Calu3 (cell line): Measurements from ENCODE around the gene MTUS2. TPM values are rescaled to one million over a fixed set of nuclear protein-coding genes. Genes with fewer than 3 reads are reported as not detected.

ENCODE experiments used
- BruUV-seq: library from RNA; stranded (reverse); fragments of 400-500 nt; replicated peaks from 2 replicates; lab custom pipeline; 2021; lab: Mats Ljungman, UMichigan
- CTCF ChIA-PET: fragments of 300-600 bp; sonication (Branson Sonifier 250); formaldehyde crosslinking; loops from one replicate; lab custom pipeline; 2022; ENCODE audit warnings: antibody characterized with exemption; lab: Charles Lee
- DNase-seq: peaks from one replicate; pipeline ENCODE4 v3.0.0; 2022
- H3K27ac Mint-ChIP-seq: one replicate; pipeline ENCODE4 v1.8.0; 2022; ENCODE audit warnings: mixed read lengths; ENCODE audit not compliant: unreplicated experiment
- H3K27me3 Mint-ChIP-seq: one replicate; pipeline ENCODE4 v1.8.0; 2022; ENCODE audit warnings: mixed read lengths; ENCODE audit not compliant: unreplicated experiment
- H3K36me3 Mint-ChIP-seq: one replicate; pipeline ENCODE4 v1.8.0; 2022; ENCODE audit warnings: mild to moderate bottlenecking, moderate library complexity, mixed read lengths; ENCODE audit not compliant: insufficient read depth, unreplicated experiment
- H3K4me1 Mint-ChIP-seq: one replicate; pipeline ENCODE4 v1.8.0; 2022; ENCODE audit warnings: mild to moderate bottlenecking, low read depth, mixed read lengths; ENCODE audit not compliant: unreplicated experiment
- H3K4me3 Mint-ChIP-seq: one replicate; pipeline ENCODE4 v1.8.0; 2022; ENCODE audit warnings: mild to moderate bottlenecking, low read depth, moderate library complexity, mixed read lengths; ENCODE audit not compliant: unreplicated experiment
- H3K9me3 Mint-ChIP-seq: one replicate; pipeline ENCODE4 v1.8.0; 2022; ENCODE audit warnings: low read depth, mixed read lengths; ENCODE audit not compliant: unreplicated experiment
- intact Hi-C: fragments of 100-400 bp; cut with micrococcal nuclease; formaldehyde crosslinking; loops from one replicate; pipeline ENCODE4 v1.10.0; 2022; ENCODE audit not compliant: unreplicated experiment
- total RNA-seq: library from RNA; stranded (reverse); gene quantifications from 2 replicates; pipeline ENCODE4 v1.2.3, GENCODE V29; 2022
- TF ChIP-seq, protein P1 (sequence below): fragments of 200-600 bp; IDR thresholded peaks from one replicate; pipeline ENCODE4 v1.8.0; 2022; ENCODE audit warnings: antibody characterized with exemption; ENCODE audit not compliant: unreplicated experiment

Gene MTUS2
- total RNA-seq, 1 experiment from 2014 or later: not detected

DNA sequence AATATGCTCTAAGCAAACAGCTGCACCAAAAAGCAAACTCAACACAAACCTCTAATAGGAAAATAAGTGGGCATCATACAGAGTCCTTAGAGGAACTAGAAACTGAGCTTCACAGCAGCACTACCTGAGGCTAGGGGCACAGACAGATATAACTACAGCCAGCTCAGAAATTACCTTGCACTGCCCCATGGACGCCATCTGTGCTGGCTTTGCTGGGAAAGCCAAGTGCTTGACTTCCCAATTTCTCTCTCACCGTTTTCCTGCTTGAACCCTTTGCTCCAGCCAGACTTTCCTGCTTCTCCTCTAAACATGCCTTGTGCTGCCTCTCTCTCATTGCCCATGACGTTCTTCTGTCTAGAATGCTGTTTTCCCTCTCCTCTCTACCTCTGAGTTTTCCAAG, 29.3 kb downstream of the MTUS2 start:
- BruUV-seq: no TSS peak
- H3K36me3 Mint-ChIP-seq: no peaks in the 10 kb centered on the region
- no peak overlapping the region for H3K27ac Mint-ChIP-seq
- no peak overlapping the region for H3K4me3 Mint-ChIP-seq
- TF ChIP-seq, protein P1, sequence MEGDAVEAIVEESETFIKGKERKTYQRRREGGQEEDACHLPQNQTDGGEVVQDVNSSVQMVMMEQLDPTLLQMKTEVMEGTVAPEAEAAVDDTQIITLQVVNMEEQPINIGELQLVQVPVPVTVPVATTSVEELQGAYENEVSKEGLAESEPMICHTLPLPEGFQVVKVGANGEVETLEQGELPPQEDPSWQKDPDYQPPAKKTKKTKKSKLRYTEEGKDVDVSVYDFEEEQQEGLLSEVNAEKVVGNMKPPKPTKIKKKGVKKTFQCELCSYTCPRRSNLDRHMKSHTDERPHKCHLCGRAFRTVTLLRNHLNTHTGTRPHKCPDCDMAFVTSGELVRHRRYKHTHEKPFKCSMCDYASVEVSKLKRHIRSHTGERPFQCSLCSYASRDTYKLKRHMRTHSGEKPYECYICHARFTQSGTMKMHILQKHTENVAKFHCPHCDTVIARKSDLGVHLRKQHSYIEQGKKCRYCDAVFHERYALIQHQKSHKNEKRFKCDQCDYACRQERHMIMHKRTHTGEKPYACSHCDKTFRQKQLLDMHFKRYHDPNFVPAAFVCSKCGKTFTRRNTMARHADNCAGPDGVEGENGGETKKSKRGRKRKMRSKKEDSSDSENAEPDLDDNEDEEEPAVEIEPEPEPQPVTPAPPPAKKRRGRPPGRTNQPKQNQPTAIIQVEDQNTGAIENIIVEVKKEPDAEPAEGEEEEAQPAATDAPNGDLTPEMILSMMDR: no peak
- H3K9me3 Mint-ChIP-seq: no peaks in the 10 kb centered on the region
- intact Hi-C loops: no loop called here
- no peak for DNase-seq
- H3K4me1 Mint-ChIP-seq: no peaks in the 10 kb centered on the region
- CTCF ChIA-PET: no interaction called here
- peaks cover 14% of the 10 kb centered on the region for H3K27me3 Mint-ChIP-seq

DNA sequence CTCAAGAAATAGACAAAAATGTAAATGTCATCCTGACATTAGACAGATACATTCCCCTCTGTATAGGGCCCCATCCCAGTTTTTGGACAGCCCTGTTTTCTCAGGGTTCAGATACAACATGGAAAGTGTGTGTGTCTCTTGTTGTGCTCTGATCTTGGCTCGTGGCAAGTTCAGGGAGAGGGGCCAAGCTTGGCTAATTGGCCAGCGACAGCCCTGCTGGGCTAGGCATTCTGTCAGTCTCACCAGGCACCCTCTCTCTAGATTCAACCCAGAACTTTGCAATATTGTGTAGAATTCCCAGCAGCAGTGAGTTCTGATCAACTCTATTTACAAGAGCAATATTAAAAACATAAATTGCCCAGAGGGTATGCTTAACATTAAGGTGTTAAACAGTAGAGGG, 30.1 kb downstream of the MTUS2 start:
- intact Hi-C loops: no loop called here
- TF ChIP-seq, protein P1: no peak
- no TSS peak for BruUV-seq
- H3K27me3 Mint-ChIP-seq: peaks cover 14% of the 10 kb centered on the region
- no peaks in the 10 kb centered on the region for H3K36me3 Mint-ChIP-seq
- no peak overlapping the region for H3K27ac Mint-ChIP-seq
- CTCF ChIA-PET: no interaction called here
- no peaks in the 10 kb centered on the region for H3K9me3 Mint-ChIP-seq
- H3K4me3 Mint-ChIP-seq: no peak overlapping the region
- H3K4me1 Mint-ChIP-seq: no peaks in the 10 kb centered on the region
- DNase-seq: no peak

DNA sequence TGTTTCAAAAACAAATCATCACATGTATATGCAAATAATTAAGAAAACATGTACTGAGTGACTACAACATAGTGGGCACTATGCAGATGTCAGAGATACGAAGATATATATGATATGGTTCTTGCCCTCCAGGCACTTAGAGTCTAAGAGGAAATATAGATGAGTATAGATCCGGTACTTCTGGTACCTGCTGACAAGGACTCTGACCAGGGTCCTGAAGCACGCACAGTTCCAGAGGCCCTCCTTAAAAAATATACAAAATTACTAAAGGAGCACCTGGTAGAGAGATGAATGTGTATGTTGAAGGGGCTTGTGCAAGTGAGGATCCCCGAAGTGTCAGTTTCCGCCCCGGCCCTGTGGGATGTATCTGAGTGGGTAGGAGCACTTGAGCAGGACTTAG, 31.3 kb downstream of the MTUS2 start:
- Mint-ChIP-seq H3K4me3 (no peak overlapping the region), H3K27me3 (peaks cover 14% of the 10 kb centered on the region), H3K27ac (no peak overlapping the region), H3K4me1 (no peaks in the 10 kb centered on the region), H3K9me3 (no peaks in the 10 kb centered on the region), H3K36me3 (no peaks in the 10 kb centered on the region)
- CTCF ChIA-PET: no interaction called here
- TF ChIP-seq, protein P1: no peak
- DNase-seq: no peak
- intact Hi-C loops: no loop called here
- BruUV-seq: no TSS peak

DNA sequence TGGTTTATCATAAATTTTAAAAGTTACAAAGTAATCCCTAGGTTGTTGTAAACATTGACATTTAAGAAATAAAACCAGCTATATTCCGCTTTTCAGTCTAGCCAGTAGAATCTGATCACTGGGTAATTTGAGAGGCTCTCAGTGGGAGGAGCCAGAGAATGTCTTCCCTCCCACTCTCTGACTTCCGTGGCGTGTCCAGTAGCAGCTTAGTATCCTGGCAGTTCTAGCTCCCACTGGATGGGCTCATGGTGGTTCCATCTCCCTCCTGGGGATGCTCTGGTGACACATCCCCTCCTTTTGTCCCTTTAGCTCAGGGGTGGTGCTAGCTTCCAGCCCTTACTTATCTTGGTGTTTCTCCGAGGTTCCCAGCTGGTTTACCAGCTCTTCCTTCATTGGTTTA, 34.5 kb downstream of the MTUS2 start:
- H3K9me3 Mint-ChIP-seq: no peaks in the 10 kb centered on the region
- CTCF ChIA-PET: interaction anchor here (0.7 kb wide), 1 partner anchor 8 kb away, joined by 3 read pairs; no protein-coding TSS in a partner anchor
- intact Hi-C loops: no loop called here
- no peaks in the 10 kb centered on the region for H3K4me1 Mint-ChIP-seq
- DNase-seq: no peak
- no peaks in the 10 kb centered on the region for H3K36me3 Mint-ChIP-seq
- no TSS peak for BruUV-seq
- TF ChIP-seq, protein P1: no peak
- H3K27me3 Mint-ChIP-seq: peaks cover 14% of the 10 kb centered on the region
- H3K4me3 Mint-ChIP-seq: no peak overlapping the region
- H3K27ac Mint-ChIP-seq: no peak overlapping the region
